GM18909 (cell line): ENCODE measurements around the gene CCDC63.
"Not testable (repeated sequence)": the region's sequence is repeated elsewhere in the genome, so short reads cannot be mapped to it uniquely, and the experiment has no call there.

ENCODE experiments used
- ATAC-seq: cut with Tn5 transposase; IDR thresholded peaks from one replicate; pipeline ENCODE4 v1.9.1; 2021; ENCODE audit warnings: mild to moderate bottlenecking; ENCODE audit not compliant: unreplicated experiment, poor library complexity

The CCDC63 gene

DNA sequence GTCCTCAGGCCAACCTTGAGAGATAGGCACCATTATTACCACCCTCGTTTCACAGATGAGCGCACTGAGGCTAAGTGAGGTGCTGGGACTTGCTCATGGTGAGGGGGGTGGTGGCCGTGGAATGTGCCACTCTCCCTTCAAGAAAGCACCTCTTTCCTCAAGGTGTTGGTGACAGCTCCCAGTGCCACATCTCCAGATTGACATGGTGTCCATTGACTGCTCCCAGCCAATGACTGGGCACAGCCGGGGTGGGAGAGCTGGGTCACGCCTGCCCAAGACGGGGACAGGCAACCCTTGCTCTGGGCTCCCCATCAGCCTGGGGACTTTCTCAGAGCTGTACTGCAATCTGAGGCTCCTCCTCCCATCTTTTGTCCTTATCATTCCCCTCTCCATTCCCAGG lies 94.6 kb downstream of the CCDC63 start:
- ATAC-seq, result no peak

DNA sequence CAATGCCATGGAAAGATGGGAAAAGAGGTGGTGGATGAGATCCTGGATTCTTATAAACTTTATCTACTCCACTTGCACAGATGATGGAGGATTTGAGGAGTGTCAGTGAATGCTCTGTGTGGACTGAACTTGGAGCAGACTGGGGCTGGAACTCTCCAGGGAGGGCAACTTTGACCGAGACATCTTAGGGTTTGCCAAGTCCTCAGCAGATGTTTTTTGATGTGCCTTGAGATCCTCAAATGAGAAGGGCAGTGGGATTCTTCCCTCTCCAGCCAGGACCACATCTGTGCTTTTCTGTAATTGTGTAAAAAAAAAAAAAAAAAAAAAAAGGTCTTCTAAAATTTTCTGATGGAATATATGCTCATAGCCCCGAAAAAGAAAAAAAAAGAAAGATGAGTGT lies 96.6 kb downstream of the CCDC63 start:
- ATAC-seq, result no peak

DNA sequence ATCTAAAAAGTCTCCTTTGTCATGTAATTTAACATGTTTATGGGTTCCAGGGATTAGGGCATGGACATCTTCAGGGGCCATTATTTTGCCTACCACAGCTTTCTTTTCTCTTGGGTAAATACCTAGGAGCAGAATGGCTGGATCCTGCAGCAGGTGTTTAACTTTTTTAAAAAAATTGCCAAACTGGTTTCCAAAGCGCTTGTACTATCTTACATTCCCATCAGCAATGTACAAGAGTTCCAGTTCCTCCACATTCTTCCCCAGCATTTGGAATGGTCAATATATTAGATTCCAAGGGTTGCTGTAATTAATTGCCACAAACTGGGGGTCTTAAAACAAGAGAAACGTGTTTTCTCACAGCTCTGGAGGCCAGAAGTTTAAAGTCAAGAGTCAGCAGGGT lies 101.3 kb downstream of the CCDC63 start:
- no peak for ATAC-seq

DNA sequence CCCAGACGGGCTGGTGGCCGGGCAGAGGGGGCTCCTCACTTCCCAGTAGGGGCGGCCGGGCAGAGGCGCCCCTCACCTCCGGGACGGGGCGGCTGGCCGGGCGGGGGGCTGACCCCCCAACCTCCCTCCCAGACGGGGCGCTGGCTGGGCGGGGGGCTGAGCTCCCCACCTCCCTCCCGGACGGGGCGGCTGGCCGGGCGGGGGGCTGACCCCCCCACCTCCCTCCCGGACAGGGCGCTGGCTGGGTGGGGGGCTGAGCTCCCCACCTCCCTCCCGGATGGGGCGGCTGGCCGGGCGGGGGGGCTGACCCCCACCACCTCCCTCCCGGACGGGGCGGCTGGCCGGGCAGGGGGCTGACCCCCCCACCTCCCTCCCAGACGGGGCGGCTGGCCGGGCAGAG lies 103.7 kb downstream of the CCDC63 start:
- ATAC-seq, result not testable (repeated sequence)

DNA sequence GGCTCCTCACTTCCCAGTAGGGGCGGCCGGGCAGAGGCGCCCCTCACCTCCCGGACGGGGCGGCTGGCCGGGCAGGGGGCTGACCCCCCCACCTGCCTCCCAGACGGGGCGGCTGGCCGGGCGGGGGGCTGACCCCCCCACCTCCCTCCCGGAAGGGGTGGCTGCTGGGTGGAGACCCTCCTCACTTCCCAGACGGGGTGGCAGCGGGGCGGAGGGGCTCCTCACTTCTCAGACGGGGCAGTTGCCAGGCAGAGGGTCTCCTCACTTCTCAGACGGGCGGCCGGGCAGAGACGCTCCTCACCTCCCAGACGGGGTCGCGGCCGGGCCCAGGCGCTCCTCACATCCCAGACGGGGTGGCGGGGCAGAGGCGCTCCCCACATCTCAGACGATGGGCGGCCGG lies 104.1 kb downstream of the CCDC63 start:
- not testable (repeated sequence) for ATAC-seq
